ENCODE data around the gene PPP1R12A.

DNA sequence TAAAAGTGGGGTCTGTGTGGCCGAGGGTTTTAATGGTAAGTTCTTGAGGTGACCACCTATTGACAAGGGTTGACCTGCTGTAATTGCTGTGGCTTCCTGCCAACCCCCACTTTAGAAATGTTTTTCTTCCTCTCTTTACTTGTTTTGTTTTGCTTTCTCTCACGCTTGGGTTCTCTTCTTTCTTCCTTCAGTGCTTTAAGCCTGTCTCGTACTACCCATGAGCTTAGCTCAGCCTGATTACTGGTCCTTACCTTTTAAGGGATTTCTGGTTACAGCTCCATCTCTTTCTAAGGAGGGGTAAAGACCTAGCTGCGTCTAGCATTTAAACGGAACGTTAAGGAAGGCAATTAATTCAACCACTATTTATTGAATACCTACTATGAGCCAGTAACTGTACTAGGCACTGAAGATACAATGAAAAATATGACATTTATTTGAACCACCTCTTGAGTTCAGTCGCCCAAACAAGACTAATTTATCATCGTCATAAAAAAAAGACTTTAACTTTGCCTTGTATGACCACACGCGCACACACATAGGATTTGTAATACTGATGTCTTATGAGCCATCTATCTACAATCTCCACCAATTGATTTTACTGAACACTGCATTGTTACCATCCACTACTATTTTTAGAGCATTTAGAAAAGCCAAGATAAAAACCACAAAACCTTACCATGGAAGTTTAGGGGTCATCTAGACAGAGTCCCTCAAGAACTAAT lies 888 bp upstream of the PPP1R12A start:
- TF ChIP-seq RBM39 (optimal IDR thresholded peaks at IDR 0.05; ENCODE audit: low read depth, low read length) (no peak), ZNF707 (CRISPR knock-in tag; conservative IDR thresholded peaks at IDR 0.05) (no peak), ZNF76 (CRISPR knock-in tag; IDR thresholded peaks at IDR 0.05; ENCODE audit: borderline replicate concordance) (no peak), U2AF2 (optimal IDR thresholded peaks at IDR 0.05; ENCODE audit: low read depth, low read length) (no peak), TBP (optimal IDR thresholded peaks at IDR 0.05; ENCODE audit: low read depth, low read length) (no peak), ZNF124 (CRISPR knock-in tag; IDR thresholded peaks at IDR 0.05) (no peak), ETV6 (IDR thresholded peaks at IDR 0.05; ENCODE audit: borderline replicate concordance in 1 of 2, low read depth in 2 of 2, low read length in 1 of 2) (no peak), ETV6 (CRISPR knock-in tag; IDR thresholded peaks at IDR 0.05; ENCODE audit: borderline replicate concordance) (no peak), YY1 (IDR thresholded peaks at IDR 0.05; ENCODE audit: borderline replicate concordance in 1 of 3, control insufficient read depth in 1 of 3, extremely low read depth in 1 of 3, insufficient read depth in 3 of 3, insufficient read length in 1 of 3, insufficient replicate concordance in 2 of 3, low read depth in 1 of 3, low read length in 2 of 3) (no peak), TBL1XR1 (IDR thresholded peaks at IDR 0.05; ENCODE audit: low read length in 2 of 2) (no peak), MAZ (CRISPR knock-in tag; conservative IDR thresholded peaks at IDR 0.05 in 1 of 2, IDR thresholded peaks at IDR 0.05 in 1 of 2) (no peak)
- TF ChIP-seq, protein P1, sequence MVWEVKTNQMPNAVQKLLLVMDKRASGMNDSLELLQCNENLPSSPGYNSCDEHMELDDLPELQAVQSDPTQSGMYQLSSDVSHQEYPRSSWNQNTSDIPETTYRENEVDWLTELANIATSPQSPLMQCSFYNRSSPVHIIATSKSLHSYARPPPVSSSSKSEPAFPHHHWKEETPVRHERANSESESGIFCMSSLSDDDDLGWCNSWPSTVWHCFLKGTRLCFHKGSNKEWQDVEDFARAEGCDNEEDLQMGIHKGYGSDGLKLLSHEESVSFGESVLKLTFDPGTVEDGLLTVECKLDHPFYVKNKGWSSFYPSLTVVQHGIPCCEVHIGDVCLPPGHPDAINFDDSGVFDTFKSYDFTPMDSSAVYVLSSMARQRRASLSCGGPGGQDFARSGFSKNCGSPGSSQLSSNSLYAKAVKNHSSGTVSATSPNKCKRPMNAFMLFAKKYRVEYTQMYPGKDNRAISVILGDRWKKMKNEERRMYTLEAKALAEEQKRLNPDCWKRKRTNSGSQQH (CRISPR knock-in tag; IDR thresholded peaks at IDR 0.05), result 0 out of 2 replicates have a peak, but pooled peaks have one; percentile 14
- TF ChIP-seq, protein P2, sequence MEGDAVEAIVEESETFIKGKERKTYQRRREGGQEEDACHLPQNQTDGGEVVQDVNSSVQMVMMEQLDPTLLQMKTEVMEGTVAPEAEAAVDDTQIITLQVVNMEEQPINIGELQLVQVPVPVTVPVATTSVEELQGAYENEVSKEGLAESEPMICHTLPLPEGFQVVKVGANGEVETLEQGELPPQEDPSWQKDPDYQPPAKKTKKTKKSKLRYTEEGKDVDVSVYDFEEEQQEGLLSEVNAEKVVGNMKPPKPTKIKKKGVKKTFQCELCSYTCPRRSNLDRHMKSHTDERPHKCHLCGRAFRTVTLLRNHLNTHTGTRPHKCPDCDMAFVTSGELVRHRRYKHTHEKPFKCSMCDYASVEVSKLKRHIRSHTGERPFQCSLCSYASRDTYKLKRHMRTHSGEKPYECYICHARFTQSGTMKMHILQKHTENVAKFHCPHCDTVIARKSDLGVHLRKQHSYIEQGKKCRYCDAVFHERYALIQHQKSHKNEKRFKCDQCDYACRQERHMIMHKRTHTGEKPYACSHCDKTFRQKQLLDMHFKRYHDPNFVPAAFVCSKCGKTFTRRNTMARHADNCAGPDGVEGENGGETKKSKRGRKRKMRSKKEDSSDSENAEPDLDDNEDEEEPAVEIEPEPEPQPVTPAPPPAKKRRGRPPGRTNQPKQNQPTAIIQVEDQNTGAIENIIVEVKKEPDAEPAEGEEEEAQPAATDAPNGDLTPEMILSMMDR (IDR thresholded peaks at IDR 0.05 in 2 of 3, conservative IDR thresholded peaks at IDR 0.05 in 1 of 3; ENCODE audit: insufficient read depth in 2 of 3, low read depth in 1 of 3, low read length in 3 of 3), result no peak

Measured in K562 (cell line).